ENCODE results near the gene CTSE.

GRCh38 chr1:206012086-206012859 lies 11.4 kb downstream of the CTSE start:
- TF ChIP-seq CTCF (IDR thresholded peaks at IDR 0.05) (no peak), ZFX (IDR thresholded peaks at IDR 0.05; ENCODE audit: borderline replicate concordance) (no peak)

Measured in 22Rv1 (cell line).